Measurements from ENCODE around the gene LRRK2.
"Not testable (repeated sequence)": the region's sequence is repeated elsewhere in the genome, so short reads cannot be mapped to it uniquely, and the experiment has no call there.

LRRK2 gene

GRCh38 chr12:40215982-40216381 is 8.8 kb upstream of the LRRK2 start:
- no peak for DNase-seq

GRCh38 chr12:40216516-40217288 is 8.1 kb upstream of the LRRK2 start:
- DNase-seq: no peak

GRCh38 chr12:40219760-40220159 is 5.0 kb upstream of the LRRK2 start:
- no peak for DNase-seq

GRCh38 chr12:40222247-40222646 is 2.5 kb upstream of the LRRK2 start:
- DNase-seq: no peak

GRCh38 chr12:40223646-40224045 is 1.2 kb upstream of the LRRK2 start:
- DNase-seq: no peak

- DNase-seq: no peak
These were observed 663 bp downstream of the LRRK2 start for GRCh38 chr12:40225337-40225983.

- no peak for DNase-seq
These were observed 1.3 kb downstream of the LRRK2 start for GRCh38 chr12:40225984-40226602.

- no peak for DNase-seq
These were observed 1.9 kb downstream of the LRRK2 start for GRCh38 chr12:40226705-40227104.

- no peak for DNase-seq
These were observed 2.6 kb downstream of the LRRK2 start for GRCh38 chr12:40227447-40227846.

- no peak for DNase-seq
These were observed 3.9 kb downstream of the LRRK2 start for GRCh38 chr12:40228727-40229126.

- DNase-seq: no peak
These were observed 5.2 kb downstream of the LRRK2 start for GRCh38 chr12:40229690-40230651.

- no peak for DNase-seq
These were observed 7.8 kb downstream of the LRRK2 start for GRCh38 chr12:40232602-40233001.

GRCh38 chr12:40233741-40234367 is 9.1 kb downstream of the LRRK2 start:
- no peak for DNase-seq

GRCh38 chr12:40236357-40236850 is 11.6 kb downstream of the LRRK2 start:
- DNase-seq: no peak

GRCh38 chr12:40238266-40238902 is 13.6 kb downstream of the LRRK2 start:
- no peak for DNase-seq

GRCh38 chr12:40238979-40239378 is 14.2 kb downstream of the LRRK2 start:
- DNase-seq: no peak

- no peak for DNase-seq
These were observed 16.0 kb downstream of the LRRK2 start for GRCh38 chr12:40240779-40241178.

- no peak for DNase-seq
These were observed 16.9 kb downstream of the LRRK2 start for GRCh38 chr12:40241741-40242140.

GRCh38 chr12:40244526-40245156 is 19.8 kb downstream of the LRRK2 start:
- not testable (repeated sequence) for DNase-seq

- no peak for DNase-seq
These were observed 23.2 kb downstream of the LRRK2 start for GRCh38 chr12:40248034-40248433.

- no peak for DNase-seq
These were observed 23.9 kb downstream of the LRRK2 start for GRCh38 chr12:40248585-40249297.
